Fibroblast of lung (primary cell): ENCODE measurements around the gene MYO18B.

Experiments
- CTCF ChIP-seq, 2 donors: IDR thresholded peaks in 1 of 2; conservative IDR thresholded peaks in 1 of 2; 1 replicate in 1 of 2; 2 replicates in 1 of 2; pipeline ENCODE4 v1.5.1; 2011 to 2012; ENCODE audit warnings: low read length in 2 of 2, control low read depth in 1 of 2, inconsistent platforms in 1 of 2, low read depth in 1 of 2, mild to moderate bottlenecking in 1 of 2
- EZH2 ChIP-seq: IDR thresholded peaks from 2 replicates; pipeline ENCODE4 v1.5.1; 2012; ENCODE audit warnings: low read length, control low read depth, mild to moderate bottlenecking; ENCODE audit errors: missing control alignments

GRCh38 chr22:25853078-25853477, 111.1 kb downstream of the MYO18B start:
- no peak for TF ChIP-seq CTCF (conservative IDR thresholded peaks at IDR 0.05 in 1 of 2, IDR thresholded peaks at IDR 0.05 in 1 of 2; ENCODE audit: low read depth in 1 of 2, low read length in 2 of 2)
- TF ChIP-seq EZH2 = no peak
